HepG2 (cell line): ENCODE results near the gene TGM2. TPM values are rescaled to one million over a fixed set of nuclear protein-coding genes. Genes with fewer than 3 reads are reported as not detected.

Experiments
- ATAC-seq: fragments of 200-7000 bp; cut with Tn5 transposase; 3 replicates; pipeline ENCODE4 v1.9.1; 2020; ENCODE audit warnings: mild to moderate bottlenecking, moderate library complexity
- BruUV-seq: library from RNA; stranded (reverse); fragments of 400-500 nt; replicated peaks from 2 replicates; lab custom pipeline; 2021; lab: Mats Ljungman, UMichigan
- CTCF ChIA-PET: fragments of 300-600 bp; formaldehyde crosslinking; extraction: SDS; loops from one replicate; lab custom pipeline; 2021; ENCODE audit warnings: low total read pairs, inconsistent platforms, low intra/inter-chr PET ratio; lab: Yijun Ruan, JAX
- POLR2A ChIA-PET: fragments of 350-600 bp; sonication (Branson Sonifier 250); formaldehyde crosslinking; loops from one replicate; lab custom pipeline; 2020; ENCODE audit warnings: antibody characterized with exemption, inconsistent platforms; lab: Yijun Ruan, JAX
- DNase-seq: peaks from one replicate; pipeline ENCODE4 v3.0.0-alpha.2; 2015; ENCODE audit warnings: low spot score
- FAIRE-seq: peaks from 3 replicates; lab custom pipeline; 2011; peaks lifted over from hg19 to GRCh38; lab: Jason Lieb, UNC
- H2AFZ ChIP-seq: one replicate; pipeline ENCODE4 v1.6.1; 2011; ENCODE audit warnings: low read length, inconsistent platforms
- H3K27ac ChIP-seq: fragments of 300-600 bp; 3 replicates; pipeline ENCODE4 v1.8.0; 2011; ENCODE audit warnings: mixed run types, mild to moderate bottlenecking, mixed read lengths, low read length, inconsistent platforms; ENCODE audit not compliant: insufficient read depth; ENCODE audit errors: extremely low read length
- H3K27me3 ChIP-seq, 2 experiments: fragments of 200-600 bp in 1 of 2; 2 replicates in 1 of 2; 3 replicates in 1 of 2; pipeline versions ENCODE4 v1.6.0 to v1.8.0; 2011; ENCODE audit warnings: low read length in 2 of 2, mild to moderate bottlenecking in 2 of 2, moderate library complexity in 2 of 2, inconsistent platforms in 1 of 2; ENCODE audit not compliant: insufficient read depth in 2 of 2, control insufficient read depth in 1 of 2
- H3K36me3 ChIP-seq, 2 experiments: fragments of 200-600 bp in 1 of 2; replicated peaks in 1 of 2; 2 replicates in 1 of 2; 3 replicates in 1 of 2; pipeline versions ENCODE4 v1.5.1 to v1.8.0; 2011; ENCODE audit warnings: low read length in 2 of 2, inconsistent platforms in 1 of 2; ENCODE audit not compliant: insufficient read depth in 2 of 2, control insufficient read depth in 1 of 2
- H3K4me1 ChIP-seq: 2 replicates; pipeline ENCODE4 v1.5.1; 2012; ENCODE audit warnings: low read length, inconsistent platforms; ENCODE audit not compliant: insufficient read depth
- H3K4me2 ChIP-seq: 2 replicates; pipeline ENCODE4 v1.6.0; 2011; ENCODE audit warnings: low read depth, low read length, inconsistent platforms
- H3K4me3 ChIP-seq, 3 experiments: fragments of 200-600 bp in 1 of 3; sonication (generic), shearing (Covaris generic) in 1 of 3; replicated peaks in 1 of 3; 2 replicates each; pipeline ENCODE4 v1.5.1; 2011 to 2016; ENCODE audit warnings: low read length in 3 of 3, inconsistent platforms in 2 of 3, low read depth in 2 of 3, mild to moderate bottlenecking in 2 of 3, control low read depth in 1 of 3, mixed read lengths in 1 of 3; ENCODE audit not compliant: insufficient read depth in 1 of 3
- H3K79me2 ChIP-seq: one replicate; pipeline ENCODE4 v1.6.1; 2011; ENCODE audit warnings: low read length, inconsistent platforms; ENCODE audit not compliant: insufficient read depth
- H3K9ac ChIP-seq: 2 replicates; pipeline ENCODE4 v1.6.0; 2011; ENCODE audit warnings: mild to moderate bottlenecking, low read depth, low read length, inconsistent platforms; ENCODE audit not compliant: insufficient read depth
- H3K9me3 ChIP-seq: 2 replicates; pipeline ENCODE4 v1.5.1; 2012; ENCODE audit warnings: mild to moderate bottlenecking, low read length
- H4K20me1 ChIP-seq: 2 replicates; pipeline ENCODE4 v1.6.0; 2011; ENCODE audit warnings: inconsistent platforms, mild to moderate bottlenecking, low read length, moderate library complexity; ENCODE audit not compliant: insufficient read depth
- ELF4 ChIP-seq: sonication (generic); formaldehyde crosslinking; IDR thresholded peaks from 2 replicates; pipeline ENCODE4 v1.5.0; 2020; ENCODE audit warnings: missing genetic modification reagents, mild to moderate bottlenecking, moderate library complexity, borderline replicate concordance
- GABPB1 ChIP-seq: IDR thresholded peaks from 2 replicates; pipeline ENCODE4 v1.6.1; 2016; ENCODE audit warnings: mild to moderate bottlenecking, missing genetic modification reagents, moderate library complexity, missing compliant biosample characterization
- NFATC3 ChIP-seq: sonication (generic); formaldehyde crosslinking; IDR thresholded peaks from 2 replicates; pipeline ENCODE4 v1.5.1; 2020; ENCODE audit warnings: mild to moderate bottlenecking, missing genetic modification reagents
- SNAI1 ChIP-seq: sonication (generic); formaldehyde crosslinking; IDR thresholded peaks from 2 replicates; pipeline ENCODE4 v1.5.0; 2020; ENCODE audit warnings: mild to moderate bottlenecking, missing genetic modification reagents, borderline replicate concordance
- SPEN ChIP-seq: sonication (generic); formaldehyde crosslinking; IDR thresholded peaks from 2 replicates; pipeline ENCODE4 v1.5.1; 2020; ENCODE audit warnings: low read depth, mild to moderate bottlenecking, missing genetic modification reagents
- SRSF1 ChIP-seq: fragments of 200-400 bp; formaldehyde crosslinking; optimal IDR thresholded peaks from 2 replicates; pipeline ENCODE3; 2017; ENCODE audit warnings: mild to moderate bottlenecking, low read depth, low read length, moderate library complexity
- STAT5B ChIP-seq: sonication (generic); formaldehyde crosslinking; IDR thresholded peaks from 2 replicates; pipeline ENCODE4 v1.4.0; 2020; ENCODE audit warnings: missing genetic modification reagents
- ZNF24 ChIP-seq: fragments of 450-650 bp; IDR thresholded peaks from 2 replicates; pipeline ENCODE4 v1.6.1; 2017; ENCODE audit warnings: antibody characterized with exemption, mild to moderate bottlenecking
- ZNF556 ChIP-seq: sonication (generic); formaldehyde crosslinking; IDR thresholded peaks from 2 replicates; pipeline ENCODE4 v1.4.0; 2020; ENCODE audit warnings: mild to moderate bottlenecking, missing genetic modification reagents, borderline replicate concordance
- ZSCAN29 ChIP-seq: sonication (generic); formaldehyde crosslinking; conservative IDR thresholded peaks from 2 replicates; pipeline ENCODE4 v1.4.0; 2020; ENCODE audit warnings: mild to moderate bottlenecking, missing genetic modification reagents
- WGBS: methylation state at CpG from one replicate; pipeline ENCODE4 v1.1.6; 2017; ENCODE audit warnings: low lambda C conversion rate; 5-methylcytosine and 5-hydroxymethylcytosine counted together
- in situ Hi-C: cut with HindIII; loops from 2 replicates; pipeline ENCODE4 v1.10.0; 2017; ENCODE audit warnings: low pct_unique_long_range_greater_than_20kb; ENCODE audit not compliant: extremely low pct_ligation_motif_present
- intact Hi-C: fragments of 100-400 bp; cut with micrococcal nuclease; formaldehyde crosslinking; loops from one replicate; pipeline ENCODE4 v1.10.0; 2022; ENCODE audit not compliant: unreplicated experiment
- polyA plus RNA-seq, 8 experiments: library from polyadenylated mRNA; depleted of rRNA in 3 of 8; stranded (reverse) in 7 of 8; unstranded in 1 of 8; fragments of >200 nt; fragmentation: Illumina TruSeq in 4 of 8; extraction: Trizol in 4 of 8; gene quantifications; 2 replicates each; pipeline versions ENCODE4 v1.2.1 to v1.2.3, GENCODE V29; 2011 to 2016; ENCODE audit warnings: low read depth in 4 of 8, missing spikeins in 1 of 8, mixed read lengths in 1 of 8; ENCODE audit not compliant: insufficient read depth in 1 of 8
- total RNA-seq, 5 experiments: library from RNA; depleted of rRNA; stranded (reverse); fragments of >200 nt; fragmentation: Illumina TruSeq; extraction: Trizol; gene quantifications; 2 replicates each; pipeline ENCODE4 v1.2.3, GENCODE V29; 2016; ENCODE audit warnings: low read depth in 1 of 5
- TF ChIP-seq, protein P1 (sequence below): sonication (generic); formaldehyde crosslinking; IDR thresholded peaks from 2 replicates; pipeline ENCODE4 v1.5.0; 2020; ENCODE audit warnings: mild to moderate bottlenecking, missing genetic modification reagents, borderline replicate concordance
- TF ChIP-seq, protein P2 (sequence below): sonication (generic); formaldehyde crosslinking; IDR thresholded peaks from 2 replicates; pipeline ENCODE4 v1.8.0; 2022; ENCODE audit warnings: missing genetic modification reagents, low read depth, mild to moderate bottlenecking, borderline replicate concordance
- TF ChIP-seq, protein P3 (sequence below): sonication (generic); formaldehyde crosslinking; IDR thresholded peaks from 2 replicates; pipeline ENCODE4 v1.5.1; 2020; ENCODE audit warnings: mild to moderate bottlenecking, missing genetic modification reagents, moderate library complexity
- TF ChIP-seq, protein P4 (sequence below): sonication (generic); formaldehyde crosslinking; IDR thresholded peaks from 2 replicates; pipeline ENCODE4 v1.4.0; 2020; ENCODE audit warnings: mild to moderate bottlenecking, missing genetic modification reagents

The TGM2 gene
- total and polyA plus RNA-seq, 2 of the 13 experiments (the other 11 are each of a cell fraction or from before 2014, with no cell fraction given): 4.2 to 46.4 TPM

DNA sequence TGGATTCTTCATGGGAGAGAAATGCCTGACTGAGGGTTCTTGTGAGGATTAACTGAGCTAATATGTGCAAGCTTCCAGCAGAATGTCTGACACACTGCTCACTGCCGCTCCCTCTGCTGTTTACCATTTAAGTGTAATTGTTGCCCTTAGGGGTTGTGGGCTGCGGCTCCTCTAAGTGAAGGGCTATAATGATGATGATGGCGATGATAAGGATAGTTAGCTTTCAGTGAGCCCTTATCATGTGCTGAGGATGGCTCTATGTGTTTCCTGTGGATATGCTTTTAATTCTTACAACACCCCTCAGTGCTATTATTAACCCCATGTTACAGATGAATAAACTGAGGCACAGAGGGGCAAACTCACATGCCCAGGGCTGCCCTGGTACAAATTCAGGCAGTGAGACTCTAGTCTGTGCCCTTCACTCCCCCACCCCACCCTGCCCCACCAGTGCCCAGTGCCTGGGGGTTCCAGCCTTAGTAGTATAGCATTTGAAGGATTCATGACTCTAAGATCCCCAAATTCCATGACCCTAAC lies 33.4 kb downstream of the TGM2 start (continued):
- TF ChIP-seq, protein P1, sequence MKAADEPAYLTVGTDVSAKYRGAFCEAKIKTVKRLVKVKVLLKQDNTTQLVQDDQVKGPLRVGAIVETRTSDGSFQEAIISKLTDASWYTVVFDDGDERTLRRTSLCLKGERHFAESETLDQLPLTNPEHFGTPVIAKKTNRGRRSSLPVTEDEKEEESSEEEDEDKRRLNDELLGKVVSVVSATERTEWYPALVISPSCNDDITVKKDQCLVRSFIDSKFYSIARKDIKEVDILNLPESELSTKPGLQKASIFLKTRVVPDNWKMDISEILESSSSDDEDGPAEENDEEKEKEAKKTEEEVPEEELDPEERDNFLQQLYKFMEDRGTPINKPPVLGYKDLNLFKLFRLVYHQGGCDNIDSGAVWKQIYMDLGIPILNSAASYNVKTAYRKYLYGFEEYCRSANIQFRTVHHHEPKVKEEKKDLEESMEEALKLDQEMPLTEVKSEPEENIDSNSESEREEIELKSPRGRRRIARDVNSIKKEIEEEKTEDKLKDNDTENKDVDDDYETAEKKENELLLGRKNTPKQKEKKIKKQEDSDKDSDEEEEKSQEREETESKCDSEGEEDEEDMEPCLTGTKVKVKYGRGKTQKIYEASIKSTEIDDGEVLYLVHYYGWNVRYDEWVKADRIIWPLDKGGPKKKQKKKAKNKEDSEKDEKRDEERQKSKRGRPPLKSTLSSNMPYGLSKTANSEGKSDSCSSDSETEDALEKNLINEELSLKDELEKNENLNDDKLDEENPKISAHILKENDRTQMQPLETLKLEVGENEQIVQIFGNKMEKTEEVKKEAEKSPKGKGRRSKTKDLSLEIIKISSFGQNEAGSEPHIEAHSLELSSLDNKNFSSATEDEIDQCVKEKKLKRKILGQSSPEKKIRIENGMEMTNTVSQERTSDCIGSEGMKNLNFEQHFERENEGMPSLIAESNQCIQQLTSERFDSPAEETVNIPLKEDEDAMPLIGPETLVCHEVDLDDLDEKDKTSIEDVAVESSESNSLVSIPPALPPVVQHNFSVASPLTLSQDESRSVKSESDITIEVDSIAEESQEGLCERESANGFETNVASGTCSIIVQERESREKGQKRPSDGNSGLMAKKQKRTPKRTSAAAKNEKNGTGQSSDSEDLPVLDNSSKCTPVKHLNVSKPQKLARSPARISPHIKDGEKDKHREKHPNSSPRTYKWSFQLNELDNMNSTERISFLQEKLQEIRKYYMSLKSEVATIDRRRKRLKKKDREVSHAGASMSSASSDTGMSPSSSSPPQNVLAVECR (CRISPR knock-in tag): 0 out of 2 replicates have a peak, but pooled peaks have one; percentile 13
- TF ChIP-seq ZSCAN29 (CRISPR knock-in tag): no peak

DNA sequence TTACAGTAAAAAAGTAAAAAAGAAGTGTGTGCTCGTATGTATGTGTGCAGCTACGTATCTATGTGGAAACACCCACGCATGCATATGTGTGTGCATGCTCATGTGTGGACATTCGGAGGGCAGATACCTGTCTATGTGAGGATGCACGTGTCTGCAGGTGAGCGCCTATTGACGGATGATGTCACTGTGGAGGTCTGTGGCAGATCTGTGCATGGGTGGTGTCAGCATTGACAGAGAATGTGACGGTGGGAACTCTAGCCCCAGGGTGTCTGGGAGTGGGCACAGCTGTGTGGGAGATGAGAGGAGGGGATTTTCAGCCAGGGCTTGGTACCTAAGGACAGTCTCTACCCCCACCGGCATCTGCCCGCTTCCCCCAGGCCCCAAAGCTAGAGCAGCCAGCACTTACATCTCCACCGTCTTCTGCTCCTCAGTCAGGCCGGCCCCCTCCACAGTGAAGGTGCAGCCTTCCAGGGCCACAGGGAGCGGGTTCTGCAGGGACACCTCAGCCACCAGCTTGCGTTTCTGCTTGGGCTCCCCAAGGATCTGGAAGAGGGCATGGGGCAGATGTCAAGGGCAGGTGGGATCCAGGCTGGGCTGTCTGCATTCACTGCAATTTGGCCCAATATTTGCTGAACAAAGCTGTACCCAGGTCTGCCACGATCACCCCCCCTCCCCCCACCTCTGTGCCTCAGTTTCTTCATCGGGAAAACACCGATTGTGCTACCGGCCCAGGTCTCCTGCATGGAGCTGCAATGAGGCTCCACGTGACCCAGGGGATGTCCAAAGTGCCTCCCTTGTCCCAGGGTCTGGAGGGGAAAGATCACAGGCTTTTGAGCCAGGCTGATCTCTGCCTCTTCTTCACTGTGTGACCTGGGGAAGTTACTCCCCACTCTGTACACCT lies 34.1 kb downstream of the TGM2 start:
- intact Hi-C loops (no loop called here), in situ Hi-C loops (no loop called here)
- 77% methylated on average over 19 of the region's 19 CpGs for WGBS
- Histone ChIP-seq H3K9ac (no peak overlapping the region), H3K27ac (no peak overlapping the region), H3K27me3 (no peaks in the 10 kb centered on the region), H3K9me3 (no peaks in the 10 kb centered on the region), H3K4me3 (no peak overlapping the region), H3K4me2 (peak overlapping the region; percentile 16; the same call in 1 of the 2 replicates), H3K36me3 (no peaks in the 10 kb centered on the region), H3K4me1 (peaks cover 71% of the 10 kb centered on the region), H3K79me2 (no peaks in the 10 kb centered on the region), H2AFZ (no peak overlapping the region), H4K20me1 (no peaks in the 10 kb centered on the region)
- DNase-seq: no peak
- no TSS peak for BruUV-seq
- POLR2A ChIA-PET: interaction anchor here (0.8 to 1.7 kb wide), 3 partner anchors 13 to 31 kb away, joined by 3 to 11 read pairs (median 7); no protein-coding TSS in a partner anchor
- CTCF ChIA-PET: no interaction called here
- peak; percentile 22 for ATAC-seq
- peak; percentile 69 for FAIRE-seq
- TF ChIP-seq SRSF1 (no peak), SPEN (CRISPR knock-in tag) (no peak), ELF4 (no peak), NFATC3 (no peak), ZNF24 (no peak), STAT5B (no peak), GABPB1 (CRISPR knock-in tag) (no peak), ZNF556 (CRISPR knock-in tag) (no peak), SNAI1 (no peak)
- TF ChIP-seq, protein P2, sequence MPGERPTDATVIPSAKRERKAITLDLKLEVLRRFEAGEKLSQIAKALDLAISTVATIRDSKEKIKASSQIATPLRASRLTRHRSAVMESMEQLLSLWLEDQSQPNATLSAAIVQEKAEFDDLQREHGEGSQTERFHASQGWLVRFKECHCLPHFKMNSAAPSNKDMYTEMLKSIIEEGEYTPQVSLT (CRISPR knock-in tag): no peak
- TF ChIP-seq, protein P3, sequence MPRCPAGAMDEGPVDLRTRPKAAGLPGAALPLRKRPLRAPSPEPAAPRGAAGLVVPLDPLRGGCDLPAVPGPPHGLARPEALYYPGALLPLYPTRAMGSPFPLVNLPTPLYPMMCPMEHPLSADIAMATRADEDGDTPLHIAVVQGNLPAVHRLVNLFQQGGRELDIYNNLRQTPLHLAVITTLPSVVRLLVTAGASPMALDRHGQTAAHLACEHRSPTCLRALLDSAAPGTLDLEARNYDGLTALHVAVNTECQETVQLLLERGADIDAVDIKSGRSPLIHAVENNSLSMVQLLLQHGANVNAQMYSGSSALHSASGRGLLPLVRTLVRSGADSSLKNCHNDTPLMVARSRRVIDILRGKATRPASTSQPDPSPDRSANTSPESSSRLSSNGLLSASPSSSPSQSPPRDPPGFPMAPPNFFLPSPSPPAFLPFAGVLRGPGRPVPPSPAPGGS: no peak
- TF ChIP-seq, protein P4, sequence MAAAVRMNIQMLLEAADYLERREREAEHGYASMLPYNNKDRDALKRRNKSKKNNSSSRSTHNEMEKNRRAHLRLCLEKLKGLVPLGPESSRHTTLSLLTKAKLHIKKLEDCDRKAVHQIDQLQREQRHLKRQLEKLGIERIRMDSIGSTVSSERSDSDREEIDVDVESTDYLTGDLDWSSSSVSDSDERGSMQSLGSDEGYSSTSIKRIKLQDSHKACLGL: no peak
